Right cardiac atrium (tissue), 5 donors: ENCODE measurements around the gene COTL1. TPM values are rescaled to one million over a fixed set of nuclear protein-coding genes. Genes with fewer than 3 reads are reported as not detected.

Source experiments
- ATAC-seq, 2 donors: fragments of 200-7000 bp; cut with Tn5 transposase; one replicate each; pipeline versions ENCODE4 v1.8.0 to v1.9.1; 2020; ENCODE audit warnings: moderate library complexity in 2 of 2, mild to moderate bottlenecking in 1 of 2
- DNase-seq, 3 donors: peaks; one replicate each; pipeline ENCODE4 v3.0.0-alpha.2; 2020
- H3K27ac ChIP-seq: one replicate; pipeline ENCODE4 v1.5.1; 2013; ENCODE audit warnings: mild to moderate bottlenecking, low read length, control low read depth, moderate library complexity
- H3K27me3 ChIP-seq: one replicate; pipeline ENCODE4 v1.6.1; 2013; ENCODE audit not compliant: control insufficient read depth, insufficient read depth
- H3K4me1 ChIP-seq: one replicate; pipeline ENCODE4 v1.6.1; 2013; ENCODE audit warnings: low read length; ENCODE audit not compliant: control insufficient read depth, insufficient read depth
- H3K4me3 ChIP-seq: one replicate; pipeline ENCODE4 v1.5.1; 2013; ENCODE audit warnings: low read length, control low read depth
- H3K9me3 ChIP-seq: one replicate; pipeline ENCODE4 v1.6.1; 2013; ENCODE audit warnings: low read length; ENCODE audit not compliant: control insufficient read depth
- WGBS: extraction: QIAGEN DNeasy Blood & Tissue Kit; methylation state at CpG from one replicate; pipeline ENCODE4 v1.1.7; 2013; 5-methylcytosine and 5-hydroxymethylcytosine counted together
- intact Hi-C, 4 donors: fragments of 100-400 bp; cut with DNase I; formaldehyde crosslinking; loops; one replicate each; pipeline versions ENCODE4 v1.11.0 to v1.14.0; 2022 to 2023
- polyA plus RNA-seq: library from polyadenylated mRNA; stranded (reverse); fragments of 200-250 nt; gene quantifications from one replicate; pipeline ENCODE4 v1.2.3, GENCODE V29; 2013
- total RNA-seq, 4 donors: library from RNA; stranded (reverse); fragmentation: NEBNext Ultra II Directional; extraction: Animal tissue kit (Norgen Biotek cat#: 25700); gene quantifications; one replicate each; pipeline ENCODE4 v1.2.1, GENCODE V29; 2021
- donor health status: healthy with polysubstance abuse.
- donor health status: DM: no; HTN: yes; CAD: no.
- donor health status: DM: no; HTN: no; CAD: no.
- donor health status: DM: no; HTN: yes; CAD: no; lungs with severe emphysema.
- donor health status: DM: yes; HTN: yes; CAD: no.

COTL1 gene
- total and polyA plus RNA-seq, 5 donors = 11.6 to 26.9 (median 21.8) TPM

- no peak overlapping the region for H3K4me3 ChIP-seq
- DNase-seq (no peak), ATAC-seq (no peak)
- no peaks in the 10 kb centered on the region for H3K4me1 ChIP-seq
- no peaks in the 10 kb centered on the region for H3K27me3 ChIP-seq
- H3K27ac ChIP-seq = no peak overlapping the region
- intact Hi-C loops = no loop called here
- 86% methylated on average over 9 of the region's 9 CpGs for WGBS
- H3K9me3 ChIP-seq = no peaks in the 10 kb centered on the region
Observed at GRCh38 chr16:84594725-84595038, 23.2 kb downstream of the COTL1 start.

DNA sequence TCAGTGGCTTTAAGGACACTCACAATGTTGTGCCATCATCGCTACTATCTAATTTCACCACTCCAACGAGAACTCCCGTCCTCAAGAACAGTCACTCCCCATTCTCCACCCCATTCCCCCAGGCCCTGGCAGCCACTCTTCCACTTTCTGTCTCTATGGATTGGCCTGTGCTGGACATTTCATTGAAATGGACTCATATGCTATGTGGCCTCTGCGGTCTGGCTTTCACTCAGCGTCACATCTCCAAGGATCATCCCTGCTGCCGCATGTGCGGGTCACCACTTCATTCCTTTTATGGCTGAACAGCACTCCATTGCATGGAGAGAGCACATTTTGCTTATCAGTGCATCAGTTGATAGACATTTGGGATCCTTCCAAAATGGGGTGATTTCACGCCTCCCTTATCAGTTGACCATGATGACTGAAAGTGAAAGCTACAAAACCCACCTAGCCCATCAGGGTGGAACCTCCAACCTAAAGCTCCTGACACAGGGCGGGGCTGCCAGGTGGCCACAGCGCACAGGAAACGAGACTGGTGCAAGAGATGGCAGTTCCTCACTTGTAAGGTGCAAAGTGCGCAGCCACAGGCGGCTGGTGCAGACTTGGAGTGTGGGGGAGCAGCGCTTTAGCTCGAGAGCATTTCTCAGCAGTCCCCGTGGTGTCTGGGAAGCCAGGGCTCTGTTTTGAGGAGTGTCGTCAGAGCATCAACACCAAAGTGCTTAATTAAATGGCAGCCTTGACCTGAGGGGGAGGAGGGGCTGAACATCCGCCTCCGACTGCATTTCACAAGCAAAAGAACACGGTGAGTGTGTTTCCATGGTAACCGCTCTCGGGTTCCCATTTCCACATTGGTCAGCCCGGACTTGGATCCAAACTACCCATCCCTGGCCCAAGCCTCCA lies 23.8 kb downstream of the COTL1 start:
- no peaks in the 10 kb centered on the region for H3K9me3 ChIP-seq
- peak in 1 of 2 donors; percentile 58 for ATAC-seq
- H3K4me3 ChIP-seq = no peak overlapping the region
- no peaks in the 10 kb centered on the region for H3K27me3 ChIP-seq
- peak in 2 of 3 donors; percentile 32 to 72 for DNase-seq
- WGBS = 73% methylated on average over 23 of the region's 23 CpGs
- H3K27ac ChIP-seq = no peak overlapping the region
- H3K4me1 ChIP-seq = no peaks in the 10 kb centered on the region
- intact Hi-C loops = no loop called here

DNA sequence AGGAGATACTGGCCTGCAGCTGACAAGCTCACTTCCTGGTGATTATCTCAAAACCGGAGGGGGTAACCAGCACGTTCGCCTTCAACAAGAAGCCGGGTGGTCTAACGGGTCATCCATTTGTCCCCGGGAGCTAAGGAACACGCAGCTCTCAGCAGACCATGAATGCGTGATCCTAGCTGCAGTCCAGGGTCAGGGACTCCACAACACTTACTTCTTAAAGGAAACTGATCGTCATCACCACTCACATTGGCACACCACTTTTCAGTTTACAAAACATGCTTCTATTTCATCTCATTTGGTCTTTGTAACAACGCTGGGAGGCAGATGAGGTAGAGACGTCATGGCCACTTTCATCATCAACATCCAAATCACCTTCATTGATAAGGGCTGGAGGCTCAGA lies 25.2 kb downstream of the COTL1 start:
- Histone ChIP-seq H3K4me3 (no peak overlapping the region), H3K9me3 (no peaks in the 10 kb centered on the region), H3K4me1 (no peaks in the 10 kb centered on the region), H3K27me3 (no peaks in the 10 kb centered on the region), H3K27ac (no peak overlapping the region)
- intact Hi-C loops = no loop called here
- ATAC-seq (no peak), DNase-seq (no peak)
- WGBS = 62% methylated on average over 11 of the region's 11 CpGs

GRCh38 chr16:84589975-84590719 lies 27.7 kb downstream of the COTL1 start:
- Histone ChIP-seq H3K27me3 (no peaks in the 10 kb centered on the region), H3K27ac (no peak overlapping the region), H3K4me3 (no peak overlapping the region), H3K4me1 (no peaks in the 10 kb centered on the region), H3K9me3 (no peaks in the 10 kb centered on the region)
- WGBS = 95% methylated on average over 24 of the region's 24 CpGs
- DNase-seq (no peak), ATAC-seq (no peak)
- intact Hi-C loops = no loop called here

GRCh38 chr16:84588991-84589390 lies 28.9 kb downstream of the COTL1 start:
- no peak for DNase-seq
- intact Hi-C loops = no loop called here
- Histone ChIP-seq H3K27me3 (no peaks in the 10 kb centered on the region), H3K9me3 (no peaks in the 10 kb centered on the region), H3K27ac (no peak overlapping the region), H3K4me3 (no peak overlapping the region), H3K4me1 (no peaks in the 10 kb centered on the region)
- ATAC-seq = no peak
- WGBS = 94% methylated on average over 8 of the region's 8 CpGs

GRCh38 chr16:84585886-84586285 lies 32.0 kb downstream of the COTL1 start:
- WGBS = 72% methylated on average over 10 of the region's 10 CpGs
- Histone ChIP-seq H3K27ac (no peak overlapping the region), H3K27me3 (no peaks in the 10 kb centered on the region), H3K4me1 (no peaks in the 10 kb centered on the region), H3K9me3 (no peaks in the 10 kb centered on the region), H3K4me3 (no peak overlapping the region)
- peak in 1 of 2 donors; percentile 37 for ATAC-seq
- DNase-seq = peak in 1 of 3 donors; percentile 62
- intact Hi-C loops = no loop called here

GRCh38 chr16:84585467-84585866 lies 32.4 kb downstream of the COTL1 start:
- Histone ChIP-seq H3K9me3 (no peaks in the 10 kb centered on the region), H3K27ac (no peak overlapping the region), H3K27me3 (no peaks in the 10 kb centered on the region), H3K4me1 (no peaks in the 10 kb centered on the region), H3K4me3 (no peak overlapping the region)
- 75% methylated on average over 6 of the region's 6 CpGs for WGBS
- ATAC-seq = no peak
- intact Hi-C loops = no loop called here
- peak in 1 of 3 donors; percentile 12 for DNase-seq

DNA sequence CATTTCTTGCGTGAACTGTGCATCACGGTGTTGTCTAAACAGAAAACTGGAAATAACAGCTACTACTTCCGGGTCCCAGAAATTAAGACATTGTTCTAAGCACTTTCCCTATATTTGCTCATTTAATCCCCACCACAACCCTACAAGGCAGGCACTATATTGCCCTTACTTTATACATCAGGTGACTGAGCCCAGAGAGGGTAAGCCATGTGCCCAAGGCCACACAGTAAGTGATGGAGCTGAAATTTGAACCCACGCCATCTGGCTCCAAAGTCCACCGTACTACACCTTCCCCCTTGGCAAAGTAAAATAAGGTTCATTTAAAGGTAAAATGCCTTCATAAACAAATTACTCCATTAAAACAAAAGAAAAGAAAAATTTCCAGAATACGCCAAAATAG lies 33.2 kb downstream of the COTL1 start:
- 96% methylated on average over 6 of the region's 6 CpGs for WGBS
- no peaks in the 10 kb centered on the region for H3K27me3 ChIP-seq
- no peak overlapping the region for H3K27ac ChIP-seq
- no peak for DNase-seq
- ATAC-seq = no peak
- no peak overlapping the region for H3K4me3 ChIP-seq
- intact Hi-C loops = no loop called here
- no peaks in the 10 kb centered on the region for H3K4me1 ChIP-seq
- H3K9me3 ChIP-seq = no peaks in the 10 kb centered on the region

DNA sequence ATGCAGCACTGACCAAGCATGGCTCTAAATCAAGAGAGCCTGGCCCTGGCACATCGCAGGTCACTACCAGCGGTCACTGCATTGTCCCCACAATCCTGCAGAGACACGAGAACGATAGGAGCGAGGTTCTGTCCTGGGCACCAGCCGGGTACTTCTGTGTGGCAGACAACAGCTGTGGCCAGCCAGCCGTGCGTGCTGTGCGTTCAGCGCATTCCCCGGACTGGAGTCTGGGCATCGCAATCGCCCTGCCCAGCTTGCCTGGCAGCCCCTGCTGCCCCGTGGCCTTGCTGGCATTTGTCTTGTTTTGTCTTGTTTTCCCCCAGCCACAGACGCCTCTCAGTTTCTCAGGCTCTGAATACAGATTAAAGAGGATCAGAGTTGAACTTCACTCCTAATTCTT lies 33.9 kb downstream of the COTL1 start:
- 82% methylated on average over 15 of the region's 15 CpGs for WGBS

DNA sequence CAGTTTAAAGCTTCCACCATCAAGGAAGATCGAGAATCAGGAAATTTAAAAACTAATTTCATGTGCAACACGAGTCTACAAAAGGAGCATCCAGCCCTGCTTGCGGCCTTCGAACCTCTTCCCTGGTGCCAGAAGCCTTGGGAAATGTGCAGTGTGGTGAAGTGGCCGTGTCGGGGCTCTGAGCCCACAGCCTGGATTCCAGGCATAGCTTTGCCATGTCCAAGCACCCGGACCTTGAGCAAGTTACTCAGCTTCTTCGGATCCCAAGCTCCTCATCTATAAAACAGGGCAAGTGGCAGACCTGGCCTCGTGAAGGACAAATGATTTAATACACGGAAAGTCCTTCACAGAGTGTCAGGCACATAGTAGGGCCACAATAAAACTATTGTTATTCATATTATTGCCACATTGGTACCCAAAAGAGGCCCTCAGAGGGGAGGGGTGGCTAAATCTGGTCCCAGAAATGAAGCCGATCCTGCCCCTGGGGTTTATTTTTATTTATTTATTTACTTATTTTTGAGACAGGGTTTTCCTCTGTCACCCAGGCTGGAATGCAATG lies 34.8 kb downstream of the COTL1 start:
- Histone ChIP-seq H3K9me3 (no peaks in the 10 kb centered on the region), H3K27me3 (no peaks in the 10 kb centered on the region), H3K4me3 (no peak overlapping the region), H3K27ac (no peak overlapping the region), H3K4me1 (no peaks in the 10 kb centered on the region)
- no peak for ATAC-seq
- no peak for DNase-seq
- WGBS = 73% methylated on average over 11 of the region's 11 CpGs
- intact Hi-C loops = no loop called here

More for the DNA sequence above, 33.9 kb downstream of the COTL1 start:
- Histone ChIP-seq H3K9me3 (no peaks in the 10 kb centered on the region), H3K4me3 (no peak overlapping the region), H3K4me1 (no peaks in the 10 kb centered on the region), H3K27ac (no peak overlapping the region), H3K27me3 (no peaks in the 10 kb centered on the region)
- intact Hi-C loops = no loop called here
- DNase-seq (no peak), ATAC-seq (no peak)

GRCh38 chr16:84581158-84581557 lies 36.7 kb downstream of the COTL1 start:
- Histone ChIP-seq H3K4me1 (no peaks in the 10 kb centered on the region), H3K4me3 (no peak overlapping the region), H3K9me3 (no peaks in the 10 kb centered on the region), H3K27me3 (no peaks in the 10 kb centered on the region), H3K27ac (no peak overlapping the region)
- ATAC-seq = no peak
- no peak for DNase-seq
- intact Hi-C loops = no loop called here
- WGBS = 93% methylated on average over 8 of the region's 8 CpGs
